SK-N-SH (cell line): Measurements from ENCODE around the gene FGD2. TPM values are rescaled to one million over a fixed set of nuclear protein-coding genes. Genes with fewer than 3 reads are reported as not detected.

Source experiments
- CTCF ChIA-PET: fragments of 300-600, 350-600 bp; formaldehyde crosslinking; extraction: SDS; loops from one replicate; lab custom pipeline; 2021; lab: Yijun Ruan, JAX
- POLR2A ChIA-PET: fragments of 350-600 bp; sonication (Branson Sonifier 250); formaldehyde crosslinking; extraction: SDS; loops from one replicate; lab custom pipeline; 2020; ENCODE audit warnings: antibody characterized with exemption, inconsistent platforms; lab: Yijun Ruan, JAX
- DNase-seq: peaks from one replicate; pipeline ENCODE4 v3.0.0; 2012
- H2AFZ ChIP-seq: fragments of 200-600 bp; sonication (generic); 2 replicates; pipeline ENCODE4 v1.8.1; 2016; ENCODE audit warnings: antibody characterized with exemption, mild to moderate bottlenecking, low read depth
- H3F3A ChIP-seq: fragments of 200-600 bp; sonication (generic); replicated peaks from 2 replicates; pipeline ENCODE3; 2016; ENCODE audit warnings: antibody characterized with exemption, mild to moderate bottlenecking; ENCODE audit not compliant: insufficient read depth
- H3K27ac ChIP-seq, 2 experiments: fragments of 200-500 bp in 1 of 2; fragments of 200-600 bp in 1 of 2; sonication (Bioruptor generic) in 1 of 2; sonication (generic), shearing (Covaris generic) in 1 of 2; 2 replicates each; pipeline versions ENCODE4 v1.5.1 to v1.6.1; 2014 to 2016; ENCODE audit warnings: low read depth in 2 of 2, inconsistent platforms in 1 of 2, low read length in 1 of 2, mild to moderate bottlenecking in 1 of 2, mixed read lengths in 1 of 2
- H3K27me3 ChIP-seq: fragments of 200-600 bp; sonication (generic), shearing (Covaris generic); 2 replicates; pipeline ENCODE4 v1.6.1; 2016; ENCODE audit warnings: mixed run types; ENCODE audit not compliant: insufficient read depth
- H3K36me3 ChIP-seq, 2 experiments: fragments of 200-500 bp in 1 of 2; fragments of 200-600 bp in 1 of 2; sonication (Bioruptor generic) in 1 of 2; sonication (generic) in 1 of 2; replicated peaks in 1 of 2; 2 replicates each; pipeline versions ENCODE3 to v1.5.1; 2014 to 2016; ENCODE audit warnings: low read length in 1 of 2, mild to moderate bottlenecking in 1 of 2; ENCODE audit not compliant: insufficient read depth in 2 of 2, control insufficient read depth in 1 of 2
- H3K4me1 ChIP-seq, 2 experiments: fragments of 200-500 bp in 1 of 2; fragments of 200-600 bp in 1 of 2; sonication (Bioruptor generic) in 1 of 2; sonication (generic), shearing (Covaris generic) in 1 of 2; 2 replicates each; pipeline versions ENCODE4 v1.5.1 to v1.6.1; 2014 to 2016; ENCODE audit warnings: low read depth in 1 of 2, low read length in 1 of 2, mixed run types in 1 of 2; ENCODE audit not compliant: insufficient read depth in 2 of 2, control insufficient read depth in 1 of 2
- H3K4me2 ChIP-seq: fragments of 200-600 bp; sonication (generic), shearing (Covaris generic); 2 replicates; pipeline ENCODE4 v1.6.1; 2017; ENCODE audit warnings: mixed run types
- H3K4me3 ChIP-seq, 2 experiments: fragments of 200-500 bp in 1 of 2; fragments of 200-600 bp in 1 of 2; sonication (Bioruptor generic) in 1 of 2; sonication (generic), shearing (Covaris generic) in 1 of 2; 2 replicates each; pipeline versions ENCODE4 v1.5.1 to v1.8.1; 2014 to 2016; ENCODE audit warnings: low read depth in 2 of 2, inconsistent platforms in 1 of 2, low read length in 1 of 2, mild to moderate bottlenecking in 1 of 2, mixed read lengths in 1 of 2, moderate library complexity in 1 of 2
- H3K79me2 ChIP-seq: fragments of 200-600 bp; sonication (generic); 2 replicates; pipeline ENCODE4 v1.8.1; 2017; ENCODE audit warnings: mild to moderate bottlenecking; ENCODE audit not compliant: insufficient read depth
- H3K9ac ChIP-seq: fragments of 200-600 bp; sonication (generic); 2 replicates; pipeline ENCODE4 v1.6.1; 2017; ENCODE audit warnings: mixed run types
- H3K9me2 ChIP-seq: fragments of 200-600 bp; sonication (generic); 2 replicates; pipeline ENCODE4 v1.6.1; 2017; ENCODE audit warnings: mixed run types
- H3K9me3 ChIP-seq: fragments of 200-600 bp; sonication (generic); 2 replicates; pipeline ENCODE4 v1.6.1; 2017; ENCODE audit warnings: mixed run types, mild to moderate bottlenecking, moderate library complexity
- H4K20me1 ChIP-seq: fragments of 200-600 bp; sonication (generic); 2 replicates; pipeline ENCODE4 v1.6.1; 2017; ENCODE audit warnings: mild to moderate bottlenecking, mixed run types; ENCODE audit not compliant: insufficient read depth
- ELF1 ChIP-seq: IDR thresholded peaks from 2 replicates; pipeline ENCODE4 v1.4.0; 2012
- FOXJ3 ChIP-seq: sonication (generic); formaldehyde crosslinking; IDR thresholded peaks from 2 replicates; pipeline ENCODE4 v1.5.1; 2020; ENCODE audit warnings: mild to moderate bottlenecking, missing genetic modification reagents
- GABPA ChIP-seq: IDR thresholded peaks from 2 replicates; pipeline ENCODE4 v1.4.0; 2012; ENCODE audit warnings: low read depth, mild to moderate bottlenecking
- GATA2 ChIP-seq: sonication (generic); formaldehyde crosslinking; IDR thresholded peaks from 2 replicates; pipeline ENCODE4 v1.5.0; 2020; ENCODE audit warnings: mild to moderate bottlenecking, missing genetic modification reagents
- JUND ChIP-seq: IDR thresholded peaks from 2 replicates; pipeline ENCODE4 v1.4.0; 2012
- MEF2A ChIP-seq: IDR thresholded peaks from 2 replicates; pipeline ENCODE4 v1.4.0; 2012; ENCODE audit warnings: low read depth, borderline replicate concordance
- MXI1 ChIP-seq: IDR thresholded peaks from 2 replicates; pipeline ENCODE4 v1.6.1; 2012; ENCODE audit warnings: mild to moderate bottlenecking, low read depth, low read length, improper control_type of control experiment
- NFIC ChIP-seq: IDR thresholded peaks from 2 replicates; pipeline ENCODE4 v1.4.0; 2012; ENCODE audit warnings: borderline replicate concordance
- PBX3 ChIP-seq: IDR thresholded peaks from 2 replicates; pipeline ENCODE4; 2012
- POLR2AphosphoS5 ChIP-seq: IDR thresholded peaks from 2 replicates; pipeline ENCODE4 v1.6.1; 2012; ENCODE audit warnings: low read depth, low read length
- RAD21 ChIP-seq: IDR thresholded peaks from 2 replicates; pipeline ENCODE4 v1.6.1; 2012; ENCODE audit warnings: mild to moderate bottlenecking, low read length
- RCOR1 ChIP-seq: fragments of 150-350 bp; IDR thresholded peaks from 2 replicates; pipeline ENCODE4 v1.6.1; 2017; ENCODE audit warnings: antibody characterized with exemption, low read length
- REST ChIP-seq: IDR thresholded peaks from 2 replicates; pipeline ENCODE4 v1.6.1; 2012; ENCODE audit warnings: mild to moderate bottlenecking, low read depth, low read length, moderate library complexity
- RFX5 ChIP-seq: IDR thresholded peaks from 2 replicates; pipeline ENCODE4 v1.6.1; 2012; ENCODE audit warnings: mild to moderate bottlenecking, improper control_type of control experiment, low read length
- RXRA ChIP-seq: IDR thresholded peaks from 2 replicates; pipeline ENCODE4 v1.4.0; 2012; ENCODE audit warnings: low read depth, mild to moderate bottlenecking, borderline replicate concordance
- SIN3A ChIP-seq: IDR thresholded peaks from 2 replicates; pipeline ENCODE4 v1.6.1; 2012; ENCODE audit warnings: low read depth, mild to moderate bottlenecking, low read length, moderate library complexity, borderline replicate concordance
- TAF1 ChIP-seq: IDR thresholded peaks from 2 replicates; pipeline ENCODE4 v1.6.1; 2012; ENCODE audit warnings: low read depth, mild to moderate bottlenecking, low read length, moderate library complexity, borderline replicate concordance
- TCF12 ChIP-seq: IDR thresholded peaks from 2 replicates; pipeline ENCODE4 v1.4.0; 2012
- TEAD4 ChIP-seq: IDR thresholded peaks from 2 replicates; pipeline ENCODE4 v1.4.0; 2012; ENCODE audit warnings: mild to moderate bottlenecking, borderline replicate concordance; ENCODE audit not compliant: insufficient read depth
- ZBTB33 ChIP-seq: IDR thresholded peaks from 2 replicates; pipeline ENCODE4 v1.4.0; 2012; ENCODE audit warnings: low read depth, borderline replicate concordance
- WGBS: methylation state at CpG from one replicate; pipeline ENCODE4 v1.1.6; 2017; ENCODE audit warnings: low lambda C conversion rate; 5-methylcytosine and 5-hydroxymethylcytosine counted together
- polyA plus RNA-seq, 3 experiments: library from polyadenylated mRNA; depleted of rRNA; stranded (reverse); fragments of >200 nt; gene quantifications; 2 replicates each; pipeline ENCODE4 v1.2.3, GENCODE V29; 2012
- TF ChIP-seq, protein P1 (sequence below): fragments of 200-600 bp; sonication (generic); IDR thresholded peaks from 2 replicates; pipeline ENCODE4 v1.6.1; 2017; ENCODE audit warnings: antibody characterized with exemption, mild to moderate bottlenecking, moderate library complexity
- TF ChIP-seq, protein P2 (sequence below): fragments of 150-350 bp; IDR thresholded peaks from 2 replicates; pipeline ENCODE4 v1.6.1; 2016; ENCODE audit warnings: mild to moderate bottlenecking, low read depth, low read length
- TF ChIP-seq, protein P3 (sequence below): IDR thresholded peaks from 2 replicates; pipeline ENCODE4 v1.4.0; 2012; ENCODE audit warnings: low read depth

FGD2 gene
- polyA plus RNA-seq, 1 of the 3 experiments (the other 2 are of a cell fraction) = not detected

GRCh38 chr6:37059344-37060194 is 54.1 kb downstream of the FGD2 start:
- Histone ChIP-seq H3K27ac (peak overlapping the region; percentile 72 to 96), H3K4me3 (peak overlapping the region in 1 of 2 experiments; percentile 42; a peak in 1 of 4 replicates), H3K79me2 (no peaks in the 10 kb centered on the region), H3K27me3 (no peaks in the 10 kb centered on the region), H3K9ac (peak overlapping the region; percentile 81), H3K9me2 (no peaks in the 10 kb centered on the region), H3F3A (peaks cover 16% of the 10 kb centered on the region), H2AFZ (peak overlapping the region; percentile 80; the same call in 1 of the 2 replicates), H3K4me1 (peaks cover 10 to 17% of the 10 kb centered on the region in 2 experiments; a peak in 3 of 4 replicates), H3K4me2 (peak overlapping the region; percentile 86), H3K9me3 (no peaks in the 10 kb centered on the region), H3K36me3 (no peaks in the 10 kb centered on the region), H4K20me1 (no peaks in the 10 kb centered on the region)
- POLR2A ChIA-PET = no interaction called here
- CTCF ChIA-PET = interaction anchor here (0.6 to 36.6 kb wide), 7 partner anchors 8 to 116 kb away, joined by 3 to 678 read pairs (median 4); partner anchors contain the start of gene PIM1
- DNase-seq = no peak
- WGBS = 24% methylated on average over 15 of the region's 19 CpGs
- no peak for TF ChIP-seq GABPA
- TF ChIP-seq GATA2 (CRISPR knock-in tag) = no peak
- TF ChIP-seq RCOR1 = no peak
- 0 out of 2 replicates have a peak, but pooled peaks have one; percentile 75 for TF ChIP-seq SIN3A
- TF ChIP-seq, protein P1, sequence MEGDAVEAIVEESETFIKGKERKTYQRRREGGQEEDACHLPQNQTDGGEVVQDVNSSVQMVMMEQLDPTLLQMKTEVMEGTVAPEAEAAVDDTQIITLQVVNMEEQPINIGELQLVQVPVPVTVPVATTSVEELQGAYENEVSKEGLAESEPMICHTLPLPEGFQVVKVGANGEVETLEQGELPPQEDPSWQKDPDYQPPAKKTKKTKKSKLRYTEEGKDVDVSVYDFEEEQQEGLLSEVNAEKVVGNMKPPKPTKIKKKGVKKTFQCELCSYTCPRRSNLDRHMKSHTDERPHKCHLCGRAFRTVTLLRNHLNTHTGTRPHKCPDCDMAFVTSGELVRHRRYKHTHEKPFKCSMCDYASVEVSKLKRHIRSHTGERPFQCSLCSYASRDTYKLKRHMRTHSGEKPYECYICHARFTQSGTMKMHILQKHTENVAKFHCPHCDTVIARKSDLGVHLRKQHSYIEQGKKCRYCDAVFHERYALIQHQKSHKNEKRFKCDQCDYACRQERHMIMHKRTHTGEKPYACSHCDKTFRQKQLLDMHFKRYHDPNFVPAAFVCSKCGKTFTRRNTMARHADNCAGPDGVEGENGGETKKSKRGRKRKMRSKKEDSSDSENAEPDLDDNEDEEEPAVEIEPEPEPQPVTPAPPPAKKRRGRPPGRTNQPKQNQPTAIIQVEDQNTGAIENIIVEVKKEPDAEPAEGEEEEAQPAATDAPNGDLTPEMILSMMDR = peak; percentile 80
- no peak for TF ChIP-seq RFX5
- no peak for TF ChIP-seq PBX3
- TF ChIP-seq NFIC = peak; percentile 56; the same call in 1 of the 2 replicates
- TF ChIP-seq JUND = no peak; the same call in 1 of the 2 replicates
- peak; percentile 71 for TF ChIP-seq POLR2AphosphoS5
- TF ChIP-seq REST = peak; percentile 42
- TF ChIP-seq TAF1 = peak; percentile 17; the same call in 1 of the 2 replicates
- no peak for TF ChIP-seq MXI1
- TF ChIP-seq RXRA = peak; percentile 91; the same call in 1 of the 2 replicates
- peak; percentile 75 for TF ChIP-seq TCF12
- peak; percentile 56 for TF ChIP-seq RAD21
- peak; percentile 14; the same call in 1 of the 2 replicates for TF ChIP-seq TEAD4
- TF ChIP-seq, protein P2, sequence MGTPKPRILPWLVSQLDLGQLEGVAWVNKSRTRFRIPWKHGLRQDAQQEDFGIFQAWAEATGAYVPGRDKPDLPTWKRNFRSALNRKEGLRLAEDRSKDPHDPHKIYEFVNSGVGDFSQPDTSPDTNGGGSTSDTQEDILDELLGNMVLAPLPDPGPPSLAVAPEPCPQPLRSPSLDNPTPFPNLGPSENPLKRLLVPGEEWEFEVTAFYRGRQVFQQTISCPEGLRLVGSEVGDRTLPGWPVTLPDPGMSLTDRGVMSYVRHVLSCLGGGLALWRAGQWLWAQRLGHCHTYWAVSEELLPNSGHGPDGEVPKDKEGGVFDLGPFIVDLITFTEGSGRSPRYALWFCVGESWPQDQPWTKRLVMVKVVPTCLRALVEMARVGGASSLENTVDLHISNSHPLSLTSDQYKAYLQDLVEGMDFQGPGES = no peak
- TF ChIP-seq ELF1 = no peak
- TF ChIP-seq MEF2A = no peak; the same call in 1 of the 2 replicates
- no peak for TF ChIP-seq ZBTB33
- TF ChIP-seq, protein P3, sequence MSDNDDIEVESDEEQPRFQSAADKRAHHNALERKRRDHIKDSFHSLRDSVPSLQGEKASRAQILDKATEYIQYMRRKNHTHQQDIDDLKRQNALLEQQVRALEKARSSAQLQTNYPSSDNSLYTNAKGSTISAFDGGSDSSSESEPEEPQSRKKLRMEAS = peak; percentile 71
- no peak for TF ChIP-seq FOXJ3 (CRISPR knock-in tag)
